H1 (cell line): ENCODE data around the gene ACACB.

Experiments
- CEBPB ChIP-seq: IDR thresholded peaks from 2 replicates; pipeline ENCODE4 v1.6.1; 2012; ENCODE audit warnings: low read depth, low read length
- CREB1 ChIP-seq: IDR thresholded peaks from 2 replicates; pipeline ENCODE4 v1.6.1; 2012; ENCODE audit warnings: inconsistent platforms
- EZH2 ChIP-seq: fragments of 200-600 bp; sonication (generic); IDR thresholded peaks from 2 replicates; pipeline ENCODE4 v1.7.1; 2012; ENCODE audit warnings: low read depth, mild to moderate bottlenecking, moderate library complexity, low read length, inconsistent platforms; ENCODE audit not compliant: severe bottlenecking
- JUND ChIP-seq: IDR thresholded peaks from 2 replicates; pipeline ENCODE4 v1.6.1; 2011; ENCODE audit warnings: mild to moderate bottlenecking, improper control_type of control experiment, low read length
- KDM1A ChIP-seq: fragments of 200-600, 300-600 bp; sonication (generic); IDR thresholded peaks from 2 replicates; pipeline ENCODE4 v1.7.1; 2016; ENCODE audit warnings: mild to moderate bottlenecking, low read length, borderline replicate concordance
- POLR2A ChIP-seq, 2 experiments: IDR thresholded peaks; 1 replicate in 1 of 2; 2 replicates in 1 of 2; pipeline ENCODE4 v1.6.1; 2011; ENCODE audit warnings: low read depth in 2 of 2, low read length in 2 of 2, mild to moderate bottlenecking in 2 of 2; ENCODE audit errors: control extremely low read depth in 1 of 2
- TF ChIP-seq, protein P1 (sequence below), 3 experiments: IDR thresholded peaks; 1 replicate in 2 of 3; 2 replicates in 1 of 3; pipeline versions ENCODE4 v1.5.1 to v1.6.1; 2011; ENCODE audit warnings: low read length in 3 of 3, mild to moderate bottlenecking in 3 of 3, inconsistent platforms in 2 of 3, low read depth in 1 of 3, moderate library complexity in 1 of 3; ENCODE audit not compliant: insufficient read depth in 1 of 3; ENCODE audit errors: control extremely low read depth in 1 of 3
- TF ChIP-seq, protein P2 (sequence below): IDR thresholded peaks from 2 replicates; pipeline ENCODE4 v1.6.1; 2011; ENCODE audit warnings: low read depth, mild to moderate bottlenecking, low read length; ENCODE audit not compliant: insufficient read depth
- TF ChIP-seq, protein P3 (sequence below): IDR thresholded peaks from 2 replicates; pipeline ENCODE4 v1.6.1; 2012; ENCODE audit warnings: inconsistent platforms

DNA sequence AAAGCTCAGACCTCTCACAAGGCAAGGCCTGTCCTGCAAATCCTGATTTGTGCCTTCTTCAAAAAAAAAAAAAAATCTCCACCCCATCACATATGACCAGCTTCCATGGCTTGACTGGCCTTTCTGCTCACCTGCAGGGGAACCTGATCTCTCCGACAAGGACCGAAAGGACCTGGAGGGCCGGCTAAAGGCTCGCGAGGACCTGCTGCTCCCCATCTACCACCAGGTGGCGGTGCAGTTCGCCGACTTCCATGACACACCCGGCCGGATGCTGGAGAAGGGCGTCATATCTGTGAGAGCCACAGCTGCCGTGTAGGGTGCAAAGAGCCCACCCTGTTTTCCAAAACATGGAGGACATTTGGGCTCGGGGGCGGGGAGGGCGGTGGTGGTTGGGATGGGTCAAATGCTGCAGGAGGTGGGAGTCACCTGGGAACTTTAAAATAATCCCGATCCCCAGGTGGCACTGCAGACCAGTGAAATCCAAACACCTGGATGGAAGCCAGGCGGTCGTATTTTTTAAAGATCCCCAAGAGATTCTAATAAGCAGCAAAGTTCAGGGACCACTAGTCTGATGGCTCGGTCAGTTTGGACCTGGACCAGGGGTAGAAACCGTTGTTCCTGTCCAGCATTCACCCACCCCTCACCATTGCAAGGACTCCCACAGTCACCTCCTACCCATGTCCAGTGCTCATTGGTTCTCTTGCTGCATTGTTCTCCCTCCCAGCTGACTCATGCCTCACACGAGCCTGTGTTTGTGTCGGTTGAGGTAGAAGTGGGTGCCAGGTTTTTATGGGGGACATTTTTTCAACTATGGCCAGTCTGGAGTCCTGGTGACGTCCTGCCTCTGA lies 147.9 kb downstream of the ACACB start:
- TF ChIP-seq CEBPB: no peak
- TF ChIP-seq, protein P1, sequence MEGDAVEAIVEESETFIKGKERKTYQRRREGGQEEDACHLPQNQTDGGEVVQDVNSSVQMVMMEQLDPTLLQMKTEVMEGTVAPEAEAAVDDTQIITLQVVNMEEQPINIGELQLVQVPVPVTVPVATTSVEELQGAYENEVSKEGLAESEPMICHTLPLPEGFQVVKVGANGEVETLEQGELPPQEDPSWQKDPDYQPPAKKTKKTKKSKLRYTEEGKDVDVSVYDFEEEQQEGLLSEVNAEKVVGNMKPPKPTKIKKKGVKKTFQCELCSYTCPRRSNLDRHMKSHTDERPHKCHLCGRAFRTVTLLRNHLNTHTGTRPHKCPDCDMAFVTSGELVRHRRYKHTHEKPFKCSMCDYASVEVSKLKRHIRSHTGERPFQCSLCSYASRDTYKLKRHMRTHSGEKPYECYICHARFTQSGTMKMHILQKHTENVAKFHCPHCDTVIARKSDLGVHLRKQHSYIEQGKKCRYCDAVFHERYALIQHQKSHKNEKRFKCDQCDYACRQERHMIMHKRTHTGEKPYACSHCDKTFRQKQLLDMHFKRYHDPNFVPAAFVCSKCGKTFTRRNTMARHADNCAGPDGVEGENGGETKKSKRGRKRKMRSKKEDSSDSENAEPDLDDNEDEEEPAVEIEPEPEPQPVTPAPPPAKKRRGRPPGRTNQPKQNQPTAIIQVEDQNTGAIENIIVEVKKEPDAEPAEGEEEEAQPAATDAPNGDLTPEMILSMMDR (IDR thresholded peaks at IDR 0.05; ENCODE audit: control extremely low read depth in 1 of 3, insufficient read depth in 1 of 3, low read depth in 1 of 3, low read length in 3 of 3): peak; percentile 95 to 96 (median 96)
- no peak for TF ChIP-seq JUND
- peak; percentile 64 for TF ChIP-seq CREB1
- TF ChIP-seq, protein P2, sequence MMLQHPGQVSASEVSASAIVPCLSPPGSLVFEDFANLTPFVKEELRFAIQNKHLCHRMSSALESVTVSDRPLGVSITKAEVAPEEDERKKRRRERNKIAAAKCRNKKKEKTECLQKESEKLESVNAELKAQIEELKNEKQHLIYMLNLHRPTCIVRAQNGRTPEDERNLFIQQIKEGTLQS: no peak
- TF ChIP-seq EZH2: no peak
- TF ChIP-seq, protein P3, sequence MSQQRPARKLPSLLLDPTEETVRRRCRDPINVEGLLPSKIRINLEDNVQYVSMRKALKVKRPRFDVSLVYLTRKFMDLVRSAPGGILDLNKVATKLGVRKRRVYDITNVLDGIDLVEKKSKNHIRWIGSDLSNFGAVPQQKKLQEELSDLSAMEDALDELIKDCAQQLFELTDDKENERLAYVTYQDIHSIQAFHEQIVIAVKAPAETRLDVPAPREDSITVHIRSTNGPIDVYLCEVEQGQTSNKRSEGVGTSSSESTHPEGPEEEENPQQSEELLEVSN: no peak
- no peak for TF ChIP-seq POLR2A (IDR thresholded peaks at IDR 0.05; ENCODE audit: control extremely low read depth in 1 of 2, low read depth in 2 of 2, low read length in 2 of 2)
- no peak for TF ChIP-seq KDM1A
